Glomerular visceral epithelial cell (primary cell): ENCODE measurements around the gene CCR8.
"Not testable (repeated sequence)": the region's sequence is repeated elsewhere in the genome, so short reads cannot be mapped to it uniquely, and the experiment has no call there.

Source experiments
- DNase-seq: peaks from one replicate; pipeline ENCODE4 v3.0.0-alpha.2; 2016; ENCODE audit errors: extremely low spot score

Gene CCR8

GRCh38 chr3:39349080-39349479, 19.6 kb downstream of the CCR8 start:
- no peak for DNase-seq

- no peak for DNase-seq
Measured at GRCh38 chr3:39350714-39351113, 21.2 kb downstream of the CCR8 start.

- DNase-seq, result not testable (repeated sequence)
Measured at GRCh38 chr3:39351134-39351533, 21.6 kb downstream of the CCR8 start.

GRCh38 chr3:39353168-39353927, 23.8 kb downstream of the CCR8 start:
- not testable (repeated sequence) for DNase-seq

- DNase-seq, result no peak
Measured at GRCh38 chr3:39358333-39358732, 28.8 kb downstream of the CCR8 start.

GRCh38 chr3:39361252-39361927, 31.9 kb downstream of the CCR8 start:
- no peak for DNase-seq

- no peak for DNase-seq
Measured at GRCh38 chr3:39362192-39362591, 32.7 kb downstream of the CCR8 start.

- DNase-seq, result no peak
Measured at GRCh38 chr3:39362812-39363211, 33.3 kb downstream of the CCR8 start.

- not testable (repeated sequence) for DNase-seq
Measured at GRCh38 chr3:39370450-39370849, 40.9 kb downstream of the CCR8 start.

- no peak for DNase-seq
Measured at GRCh38 chr3:39372833-39373232, 43.3 kb downstream of the CCR8 start.

GRCh38 chr3:39376959-39377634, 47.6 kb downstream of the CCR8 start:
- no peak for DNase-seq

- DNase-seq, result peak; percentile 29
Measured at GRCh38 chr3:39378088-39378487, 48.6 kb downstream of the CCR8 start.

GRCh38 chr3:39378957-39379777, 49.7 kb downstream of the CCR8 start:
- no peak for DNase-seq

GRCh38 chr3:39379778-39380155, 50.3 kb downstream of the CCR8 start:
- DNase-seq, result no peak

GRCh38 chr3:39381432-39381831, 51.9 kb downstream of the CCR8 start:
- no peak for DNase-seq
